GM23338 (cell line): ENCODE measurements around the gene CXCL10. TPM values are rescaled to one million over a fixed set of nuclear protein-coding genes. Genes with fewer than 3 reads are reported as not detected.

Experiments
- ATAC-seq: fragments of 200-7000 bp; cut with Tn5 transposase; 3 replicates; pipeline ENCODE4 v1.9.1; 2020
- DNase-seq: peaks from one replicate; pipeline ENCODE4 v3.0.0-alpha.2; 2015; ENCODE audit warnings: low spot score
- H2AFZ ChIP-seq: fragments of 200-600 bp; sonication (generic); 2 replicates; pipeline ENCODE4 v1.8.0; 2016; ENCODE audit warnings: antibody characterized with exemption, mild to moderate bottlenecking, moderate library complexity
- H3F3A ChIP-seq: fragments of 200-600 bp; sonication (generic); replicated peaks from 2 replicates; pipeline ENCODE4 v1.8.0; 2017; ENCODE audit warnings: antibody characterized with exemption, mixed run types, low read depth
- H3K27ac ChIP-seq: fragments of 200-600 bp; sonication (generic); 2 replicates; pipeline ENCODE4 v1.6.1; 2016; ENCODE audit warnings: low read depth
- H3K27me3 ChIP-seq: fragments of 200-600 bp; sonication (generic); 2 replicates; pipeline ENCODE4 v1.8.0; 2016; ENCODE audit warnings: mild to moderate bottlenecking, mixed run types, moderate library complexity; ENCODE audit not compliant: insufficient read depth
- H3K36me3 ChIP-seq: fragments of 200-600 bp; sonication (generic); 2 replicates; pipeline ENCODE4 v1.8.0; 2016; ENCODE audit warnings: mild to moderate bottlenecking; ENCODE audit not compliant: insufficient read depth
- H3K4me1 ChIP-seq: fragments of 200-600 bp; sonication (generic); 2 replicates; pipeline ENCODE4 v1.8.0; 2016; ENCODE audit warnings: mild to moderate bottlenecking, moderate library complexity; ENCODE audit not compliant: insufficient read depth
- H3K4me2 ChIP-seq: fragments of 200-600 bp; sonication (generic); 2 replicates; pipeline ENCODE4 v1.7.1; 2017; ENCODE audit warnings: mixed run types
- H3K4me3 ChIP-seq: fragments of 200-600 bp; sonication (generic); 2 replicates; pipeline ENCODE4 v1.6.1; 2016; ENCODE audit warnings: mixed run types
- H3K79me2 ChIP-seq: fragments of 200-600 bp; sonication (generic); replicated peaks from 2 replicates; pipeline ENCODE4 v1.8.0; 2017; ENCODE audit warnings: mild to moderate bottlenecking; ENCODE audit not compliant: insufficient read depth
- H3K9me2 ChIP-seq: fragments of 200-600 bp; sonication (generic); 2 replicates; pipeline ENCODE4 v1.8.0; 2017; ENCODE audit not compliant: insufficient read depth
- H4K20me1 ChIP-seq: fragments of 200-600 bp; sonication (generic); replicated peaks from 2 replicates; pipeline ENCODE4 v1.8.0; 2017; ENCODE audit warnings: mild to moderate bottlenecking; ENCODE audit not compliant: insufficient read depth
- H3K27ac Mint-ChIP-seq: 2 replicates; pipeline ENCODE4 v1.8.0; 2020; ENCODE audit warnings: inconsistent platforms, mild to moderate bottlenecking, moderate library complexity, mixed read lengths
- H3K27me3 Mint-ChIP-seq: 3 replicates; pipeline ENCODE4 v1.8.0; 2022; ENCODE audit warnings: low read depth, mild to moderate bottlenecking, moderate library complexity, mixed read lengths, inconsistent platforms; ENCODE audit not compliant: insufficient read depth, poor library complexity
- H3K36me3 Mint-ChIP-seq: 3 replicates; pipeline ENCODE4 v1.8.0; 2021; ENCODE audit warnings: low read depth, mild to moderate bottlenecking, inconsistent platforms, moderate library complexity, mixed read lengths
- H3K4me1 Mint-ChIP-seq: 3 replicates; pipeline ENCODE4 v1.8.0; 2020; ENCODE audit warnings: mild to moderate bottlenecking, inconsistent platforms, mixed read lengths
- H3K4me3 Mint-ChIP-seq: 3 replicates; pipeline ENCODE4 v1.8.0; 2021; ENCODE audit warnings: moderate library complexity, mild to moderate bottlenecking, inconsistent platforms, mixed read lengths
- H3K9me3 Mint-ChIP-seq: 3 replicates; pipeline ENCODE4 v1.8.0; 2020; ENCODE audit warnings: moderate library complexity, mild to moderate bottlenecking, inconsistent platforms, mixed read lengths
- EZH2 ChIP-seq: fragments of 200-600 bp; sonication (generic); IDR thresholded peaks from one replicate; pipeline ENCODE4 v1.8.0; 2017; ENCODE audit warnings: antibody characterized with exemption, mild to moderate bottlenecking, low read depth; ENCODE audit not compliant: unreplicated experiment
- STAT1 ChIP-seq: IDR thresholded peaks from one replicate; pipeline ENCODE4 v1.6.1; 2016; ENCODE audit warnings: antibody characterized with exemption; ENCODE audit not compliant: unreplicated experiment
- polyA plus RNA-seq: library from polyadenylated mRNA; unstranded; fragments of >200 nt; fragmentation: Nextera tagmentation; extraction: Ambion mirVana; gene quantifications from 2 replicates; pipeline ENCODE4 v1.2.1, GENCODE V29; 2016
- total RNA-seq: library from RNA; depleted of rRNA; stranded (reverse); fragments of >200 nt; shearing (Covaris generic); gene quantifications from 2 replicates; pipeline ENCODE4 v1.2.3, GENCODE V29; 2014
- TF ChIP-seq, protein P1 (sequence below), 2 experiments: fragments of 200-600 bp in 1 of 2; sonication (generic) in 1 of 2; conservative IDR thresholded peaks; 2 replicates each; pipeline versions ENCODE4 v1.5.1 to v1.6.1; 2016 to 2017; ENCODE audit warnings: antibody characterized with exemption in 2 of 2, low read depth in 2 of 2, mild to moderate bottlenecking in 2 of 2, moderate library complexity in 1 of 2
- TF ChIP-seq, protein P2 (sequence below): fragments of 250-450 bp; sonication (Bioruptor Pico); IDR thresholded peaks from 2 replicates; pipeline ENCODE4 v1.5.0; 2020; ENCODE audit warnings: mild to moderate bottlenecking, moderate library complexity

The CXCL10 gene
- total and polyA plus RNA-seq, 2 experiments from 2014 or later, result not detected

DNA sequence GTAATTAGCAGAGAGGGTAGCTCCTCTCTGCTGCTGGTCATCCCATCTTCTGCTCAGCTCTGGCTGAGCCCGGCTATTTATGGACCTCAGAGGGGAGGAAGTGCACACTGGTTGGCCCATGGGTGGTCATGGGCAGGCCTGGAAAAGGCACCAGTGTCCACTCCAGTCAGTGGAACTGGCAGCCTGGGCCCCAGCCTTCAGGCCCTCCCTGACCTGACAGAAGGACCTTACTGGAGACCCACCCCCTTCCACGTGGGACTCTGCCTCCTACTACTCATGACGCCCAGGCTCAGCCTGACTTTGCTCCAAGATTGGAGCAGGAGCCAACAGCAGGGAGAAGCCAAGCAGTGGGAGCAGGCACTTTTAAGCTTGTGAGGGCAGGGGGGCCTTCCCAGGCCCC lies 43.2 kb upstream of the CXCL10 start:
- H3K36me3 Mint-ChIP-seq, result peaks cover 6% of the 10 kb centered on the region
- no peak overlapping the region for H3K4me3 Mint-ChIP-seq
- no peaks in the 10 kb centered on the region for H3K79me2 ChIP-seq

More for the DNA sequence above, 43.2 kb upstream of the CXCL10 start:
- Mint-ChIP-seq H3K9me3 (peaks cover 6% of the 10 kb centered on the region), H3K27ac (no peak overlapping the region), H3K4me1 (no peaks in the 10 kb centered on the region), H3K27me3 (no peaks in the 10 kb centered on the region)
- Histone ChIP-seq H3F3A (no peaks in the 10 kb centered on the region), H3K27me3 (no peaks in the 10 kb centered on the region), H3K4me3 (no peak overlapping the region), H3K4me2 (no peak overlapping the region), H3K9me2 (no peaks in the 10 kb centered on the region), H3K27ac (no peak overlapping the region), H4K20me1 (no peaks in the 10 kb centered on the region), H3K4me1 (peaks cover 1% of the 10 kb centered on the region), H2AFZ (no peak overlapping the region), H3K36me3 (no peaks in the 10 kb centered on the region)
- TF ChIP-seq EZH2, result no peak
- TF ChIP-seq, protein P1, sequence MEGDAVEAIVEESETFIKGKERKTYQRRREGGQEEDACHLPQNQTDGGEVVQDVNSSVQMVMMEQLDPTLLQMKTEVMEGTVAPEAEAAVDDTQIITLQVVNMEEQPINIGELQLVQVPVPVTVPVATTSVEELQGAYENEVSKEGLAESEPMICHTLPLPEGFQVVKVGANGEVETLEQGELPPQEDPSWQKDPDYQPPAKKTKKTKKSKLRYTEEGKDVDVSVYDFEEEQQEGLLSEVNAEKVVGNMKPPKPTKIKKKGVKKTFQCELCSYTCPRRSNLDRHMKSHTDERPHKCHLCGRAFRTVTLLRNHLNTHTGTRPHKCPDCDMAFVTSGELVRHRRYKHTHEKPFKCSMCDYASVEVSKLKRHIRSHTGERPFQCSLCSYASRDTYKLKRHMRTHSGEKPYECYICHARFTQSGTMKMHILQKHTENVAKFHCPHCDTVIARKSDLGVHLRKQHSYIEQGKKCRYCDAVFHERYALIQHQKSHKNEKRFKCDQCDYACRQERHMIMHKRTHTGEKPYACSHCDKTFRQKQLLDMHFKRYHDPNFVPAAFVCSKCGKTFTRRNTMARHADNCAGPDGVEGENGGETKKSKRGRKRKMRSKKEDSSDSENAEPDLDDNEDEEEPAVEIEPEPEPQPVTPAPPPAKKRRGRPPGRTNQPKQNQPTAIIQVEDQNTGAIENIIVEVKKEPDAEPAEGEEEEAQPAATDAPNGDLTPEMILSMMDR (conservative IDR thresholded peaks at IDR 0.05; ENCODE audit: low read depth in 2 of 2), result no peak
- TF ChIP-seq, protein P2, sequence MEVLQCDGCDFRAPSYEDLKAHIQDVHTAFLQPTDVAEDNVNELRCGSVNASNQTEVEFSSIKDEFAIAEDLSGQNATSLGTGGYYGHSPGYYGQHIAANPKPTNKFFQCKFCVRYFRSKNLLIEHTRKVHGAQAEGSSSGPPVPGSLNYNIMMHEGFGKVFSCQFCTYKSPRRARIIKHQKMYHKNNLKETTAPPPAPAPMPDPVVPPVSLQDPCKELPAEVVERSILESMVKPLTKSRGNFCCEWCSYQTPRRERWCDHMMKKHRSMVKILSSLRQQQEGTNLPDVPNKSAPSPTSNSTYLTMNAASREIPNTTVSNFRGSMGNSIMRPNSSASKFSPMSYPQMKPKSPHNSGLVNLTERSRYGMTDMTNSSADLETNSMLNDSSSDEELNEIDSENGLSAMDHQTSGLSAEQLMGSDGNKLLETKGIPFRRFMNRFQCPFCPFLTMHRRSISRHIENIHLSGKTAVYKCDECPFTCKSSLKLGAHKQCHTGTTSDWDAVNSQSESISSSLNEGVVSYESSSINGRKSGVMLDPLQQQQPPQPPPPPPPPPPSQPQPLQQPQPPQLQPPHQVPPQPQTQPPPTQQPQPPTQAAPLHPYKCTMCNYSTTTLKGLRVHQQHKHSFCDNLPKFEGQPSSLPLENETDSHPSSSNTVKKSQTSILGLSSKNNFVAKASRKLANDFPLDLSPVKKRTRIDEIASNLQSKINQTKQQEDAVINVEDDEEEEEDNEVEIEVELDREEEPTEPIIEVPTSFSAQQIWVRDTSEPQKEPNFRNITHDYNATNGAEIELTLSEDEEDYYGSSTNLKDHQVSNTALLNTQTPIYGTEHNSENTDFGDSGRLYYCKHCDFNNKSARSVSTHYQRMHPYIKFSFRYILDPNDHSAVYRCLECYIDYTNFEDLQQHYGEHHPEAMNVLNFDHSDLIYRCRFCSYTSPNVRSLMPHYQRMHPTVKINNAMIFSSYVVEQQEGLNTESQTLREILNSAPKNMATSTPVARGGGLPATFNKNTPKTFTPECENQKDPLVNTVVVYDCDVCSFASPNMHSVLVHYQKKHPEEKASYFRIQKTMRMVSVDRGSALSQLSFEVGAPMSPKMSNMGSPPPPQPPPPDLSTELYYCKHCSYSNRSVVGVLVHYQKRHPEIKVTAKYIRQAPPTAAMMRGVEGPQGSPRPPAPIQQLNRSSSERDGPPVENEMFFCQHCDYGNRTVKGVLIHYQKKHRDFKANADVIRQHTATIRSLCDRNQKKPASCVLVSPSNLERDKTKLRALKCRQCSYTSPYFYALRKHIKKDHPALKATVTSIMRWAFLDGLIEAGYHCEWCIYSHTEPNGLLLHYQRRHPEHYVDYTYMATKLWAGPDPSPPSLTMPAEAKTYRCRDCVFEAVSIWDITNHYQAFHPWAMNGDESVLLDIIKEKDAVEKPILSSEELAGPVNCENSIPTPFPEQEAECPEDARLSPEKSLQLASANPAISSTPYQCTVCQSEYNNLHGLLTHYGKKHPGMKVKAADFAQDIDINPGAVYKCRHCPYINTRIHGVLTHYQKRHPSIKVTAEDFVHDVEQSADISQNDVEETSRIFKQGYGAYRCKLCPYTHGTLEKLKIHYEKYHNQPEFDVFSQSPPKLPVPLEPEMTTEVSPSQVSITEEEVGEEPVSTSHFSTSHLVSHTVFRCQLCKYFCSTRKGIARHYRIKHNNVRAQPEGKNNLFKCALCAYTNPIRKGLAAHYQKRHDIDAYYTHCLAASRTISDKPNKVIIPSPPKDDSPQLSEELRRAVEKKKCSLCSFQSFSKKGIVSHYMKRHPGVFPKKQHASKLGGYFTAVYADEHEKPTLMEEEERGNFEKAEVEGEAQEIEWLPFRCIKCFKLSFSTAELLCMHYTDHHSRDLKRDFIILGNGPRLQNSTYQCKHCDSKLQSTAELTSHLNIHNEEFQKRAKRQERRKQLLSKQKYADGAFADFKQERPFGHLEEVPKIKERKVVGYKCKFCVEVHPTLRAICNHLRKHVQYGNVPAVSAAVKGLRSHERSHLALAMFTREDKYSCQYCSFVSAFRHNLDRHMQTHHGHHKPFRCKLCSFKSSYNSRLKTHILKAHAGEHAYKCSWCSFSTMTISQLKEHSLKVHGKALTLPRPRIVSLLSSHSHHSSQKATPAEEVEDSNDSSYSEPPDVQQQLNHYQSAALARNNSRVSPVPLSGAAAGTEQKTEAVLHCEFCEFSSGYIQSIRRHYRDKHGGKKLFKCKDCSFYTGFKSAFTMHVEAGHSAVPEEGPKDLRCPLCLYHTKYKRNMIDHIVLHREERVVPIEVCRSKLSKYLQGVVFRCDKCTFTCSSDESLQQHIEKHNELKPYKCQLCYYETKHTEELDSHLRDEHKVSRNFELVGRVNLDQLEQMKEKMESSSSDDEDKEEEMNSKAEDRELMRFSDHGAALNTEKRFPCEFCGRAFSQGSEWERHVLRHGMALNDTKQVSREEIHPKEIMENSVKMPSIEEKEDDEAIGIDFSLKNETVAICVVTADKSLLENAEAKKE, result no peak
- TF ChIP-seq STAT1, result no peak
- DNase-seq (no peak), ATAC-seq (no peak)
